Jurkat, Clone E6-1 (cell line): ENCODE measurements around the gene TTR.

Source experiments
- DNase-seq: peaks from one replicate; pipeline ENCODE4 v3.0.0-alpha.2; 2011; ENCODE audit warnings: low read depth, low spot score
- H3K4me3 ChIP-seq: 2 replicates; pipeline ENCODE4 v1.5.1; 2011; ENCODE audit warnings: mild to moderate bottlenecking, low read length, control low read depth, moderate library complexity

The TTR gene

DNA sequence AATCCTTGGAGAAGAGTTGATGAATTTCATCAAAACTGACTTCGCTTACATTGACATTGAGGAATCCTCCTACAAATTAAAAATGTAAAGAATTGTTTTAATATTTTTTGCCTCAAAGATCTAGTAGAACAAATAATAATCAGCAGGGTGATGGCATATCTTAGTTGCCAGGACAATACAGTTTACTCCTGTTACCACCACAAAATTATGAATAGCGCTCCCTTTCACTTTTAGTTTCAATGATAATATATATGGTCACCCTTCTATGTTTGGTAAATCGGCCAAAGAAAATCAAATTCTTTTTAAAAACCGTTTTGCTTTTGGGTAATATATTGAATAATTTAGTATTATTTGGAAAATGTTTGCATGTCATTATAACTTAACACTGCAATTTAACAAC lies 53.7 kb downstream of the TTR start:
- H3K4me3 ChIP-seq: no peak overlapping the region
- no peak for DNase-seq

DNA sequence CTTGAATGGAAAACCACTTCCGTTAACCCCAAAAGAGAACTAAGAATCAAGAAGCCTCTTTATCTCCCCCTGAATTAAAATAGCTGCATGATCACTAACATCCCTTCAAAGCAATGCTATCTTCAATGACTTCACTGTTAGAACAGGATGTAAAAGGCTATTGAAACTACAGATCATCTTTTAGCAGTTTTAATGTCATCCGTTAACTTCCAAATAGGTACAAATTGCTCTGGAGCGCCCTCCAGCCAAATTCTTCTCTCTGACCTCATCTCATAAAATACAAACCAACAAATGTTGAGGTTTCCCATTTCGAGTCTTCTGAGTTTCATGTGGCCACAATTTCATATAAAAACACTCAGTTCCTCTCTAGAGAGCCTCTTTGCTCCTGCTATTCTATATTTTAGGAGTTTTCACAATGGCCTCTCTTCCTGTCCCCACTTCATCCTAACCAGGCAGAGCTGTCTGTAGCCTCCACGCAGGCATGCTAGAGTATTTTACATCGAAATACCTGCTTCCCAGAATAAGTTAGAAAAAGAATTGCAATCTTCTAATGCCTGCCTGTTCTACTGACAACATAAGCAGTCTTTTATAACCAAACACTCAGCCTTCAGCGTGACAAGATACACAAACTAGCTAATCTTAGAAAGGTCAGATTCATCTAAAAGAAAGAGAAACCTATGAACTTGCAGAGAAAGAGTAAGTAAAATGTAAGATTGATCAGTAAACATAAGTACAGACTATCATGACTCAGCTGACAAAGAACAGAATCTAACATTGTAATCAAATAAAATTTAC lies 54.9 kb downstream of the TTR start:
- DNase-seq: peak; percentile 91
- peak overlapping the region; percentile 35 for H3K4me3 ChIP-seq

GRCh38 chr18:31647127-31647753 lies 55.6 kb downstream of the TTR start:
- peak overlapping the region; percentile 35 for H3K4me3 ChIP-seq
- DNase-seq: no peak
